Measurements from ENCODE around the gene RASA2.

- no peak for TF ChIP-seq CTCF (IDR thresholded peaks at IDR 0.05; ENCODE audit: low read length)
- TF ChIP-seq EZH2 (optimal IDR thresholded peaks at IDR 0.05; ENCODE audit: low read depth, low read length): no peak
These were observed 43.9 kb upstream of the RASA2 start for GRCh38 chr3:141442914-141443313.
